ENCODE results near the gene HEATR3.

The HEATR3 gene

DNA sequence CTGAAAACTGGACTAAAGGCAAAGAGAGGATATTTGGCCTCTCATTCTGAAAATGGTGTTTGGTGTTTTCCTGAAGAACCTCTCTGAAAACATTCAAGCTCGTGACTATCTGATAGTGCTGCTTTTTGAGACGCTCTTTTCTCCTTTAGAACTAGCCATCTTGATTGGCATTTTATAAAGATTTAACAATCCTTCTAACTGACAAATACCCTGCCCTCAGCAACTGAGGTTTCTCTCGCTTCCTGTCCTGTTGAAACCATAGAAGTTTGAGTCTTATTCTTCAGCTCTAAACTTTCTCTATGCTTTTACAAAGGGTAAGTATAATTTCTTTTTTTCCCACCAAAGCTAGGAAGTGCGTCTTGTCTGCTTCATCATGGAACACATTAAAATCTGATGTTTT, 27.5 kb upstream of the HEATR3 start:
- no peak overlapping the region for H3K4me3 ChIP-seq (ENCODE audit: low read length)
- no peaks in the 10 kb centered on the region for H3K27me3 ChIP-seq (ENCODE audit: control insufficient read depth, insufficient read depth, low read length)
- H3K9me3 ChIP-seq (ENCODE audit: control insufficient read depth, low read length), result no peaks in the 10 kb centered on the region
- H3K9ac ChIP-seq (ENCODE audit: low read length), result no peak overlapping the region
- peaks cover 35% of the 10 kb centered on the region for H3K4me1 ChIP-seq (ENCODE audit: control insufficient read depth, insufficient read depth, low read length)
- no peaks in the 10 kb centered on the region for H3K36me3 ChIP-seq (ENCODE audit: control insufficient read depth, insufficient read depth, low read length)

DNA sequence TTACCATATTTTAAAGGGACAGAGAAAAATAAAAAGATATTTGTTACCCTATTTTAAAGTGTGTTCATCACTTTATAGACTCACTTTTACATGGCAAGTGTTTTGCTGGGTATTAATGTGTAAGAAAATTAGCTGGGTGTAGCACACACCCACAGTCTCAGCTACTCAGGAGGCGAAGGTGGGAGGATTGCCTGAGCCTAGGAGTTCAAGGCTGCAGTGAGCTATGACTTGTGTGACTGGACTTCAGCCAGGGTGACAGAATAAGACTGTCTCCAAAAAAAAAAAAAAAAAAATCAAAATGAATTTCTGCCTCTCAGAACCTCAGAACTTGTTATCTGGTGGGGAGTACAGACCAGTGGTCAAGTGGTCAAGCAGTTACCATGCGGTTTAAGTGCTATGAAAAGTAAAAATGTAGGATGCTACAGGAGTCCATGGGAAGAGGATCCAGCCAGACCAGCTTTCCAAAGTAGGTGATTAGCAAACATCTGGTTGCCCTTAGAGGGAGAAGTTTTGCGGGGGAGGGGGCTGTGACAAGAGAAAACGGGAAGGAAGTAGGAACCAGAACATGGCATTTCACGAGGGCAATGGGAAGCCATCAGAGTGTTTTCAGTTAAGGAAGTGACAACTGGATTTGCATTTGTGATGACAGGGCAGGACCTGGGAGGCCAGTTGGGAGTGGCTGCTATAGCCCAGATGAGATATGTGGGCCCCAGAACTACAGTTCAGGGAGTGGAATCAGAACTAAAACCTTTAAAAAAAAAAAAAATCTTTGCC, 26.8 kb upstream of the HEATR3 start:
- H3K9me3 ChIP-seq (ENCODE audit: control insufficient read depth, low read length), result no peaks in the 10 kb centered on the region
- H3K4me1 ChIP-seq (ENCODE audit: control insufficient read depth, insufficient read depth, low read length), result peaks cover 35% of the 10 kb centered on the region
- no peaks in the 10 kb centered on the region for H3K36me3 ChIP-seq (ENCODE audit: control insufficient read depth, insufficient read depth, low read length)
- no peak overlapping the region for H3K9ac ChIP-seq (ENCODE audit: low read length)
- no peaks in the 10 kb centered on the region for H3K27me3 ChIP-seq (ENCODE audit: control insufficient read depth, insufficient read depth, low read length)
- no peak overlapping the region for H3K4me3 ChIP-seq (ENCODE audit: low read length)

DNA sequence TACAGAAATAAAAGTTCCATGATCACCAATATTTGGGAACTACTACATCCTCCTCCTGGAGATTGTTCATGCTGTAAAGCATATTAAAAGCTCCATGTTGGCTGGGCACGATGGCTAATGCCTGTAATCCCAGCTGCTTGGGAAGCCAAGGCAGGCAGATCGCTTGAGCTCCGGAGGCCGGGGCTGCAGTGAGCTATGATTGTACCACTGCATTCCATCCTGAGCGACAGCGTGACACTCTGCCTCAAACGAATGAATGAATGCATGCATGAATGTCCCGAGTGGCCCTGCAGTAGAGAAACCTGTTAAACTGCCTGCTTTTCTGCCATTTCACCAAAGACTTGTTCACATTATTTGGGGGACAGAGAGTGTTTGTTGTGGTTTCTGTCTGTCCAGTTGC, 25.8 kb upstream of the HEATR3 start:
- Histone ChIP-seq H3K27me3 (ENCODE audit: control insufficient read depth, insufficient read depth, low read length) (no peaks in the 10 kb centered on the region), H3K9me3 (ENCODE audit: control insufficient read depth, low read length) (no peaks in the 10 kb centered on the region), H3K4me1 (ENCODE audit: control insufficient read depth, insufficient read depth, low read length) (peaks cover 31% of the 10 kb centered on the region), H3K36me3 (ENCODE audit: control insufficient read depth, insufficient read depth, low read length) (no peaks in the 10 kb centered on the region), H3K9ac (ENCODE audit: low read length) (no peak overlapping the region), H3K4me3 (ENCODE audit: low read length) (no peak overlapping the region)

DNA sequence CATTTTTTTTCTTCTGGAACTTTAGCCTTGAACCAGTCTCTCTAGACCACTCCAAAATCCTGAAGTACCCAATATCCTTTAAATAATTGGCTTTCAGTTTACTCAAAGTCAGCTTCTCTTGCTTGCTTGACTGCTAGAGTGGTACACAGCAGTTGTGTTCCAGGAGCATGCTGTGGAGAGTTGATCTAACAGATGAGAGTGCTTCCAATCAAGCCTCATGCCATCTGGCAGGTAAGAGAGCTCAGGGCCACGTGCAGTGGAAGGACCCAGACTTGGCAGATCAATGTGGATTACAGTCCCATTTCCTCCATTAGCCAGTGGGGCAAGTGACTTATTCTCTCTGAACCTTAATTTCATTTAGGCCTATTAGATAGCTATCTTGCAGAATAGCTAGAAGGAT, 25.1 kb upstream of the HEATR3 start:
- Histone ChIP-seq H3K9ac (ENCODE audit: low read length) (no peak overlapping the region), H3K4me3 (ENCODE audit: low read length) (no peak overlapping the region), H3K27me3 (ENCODE audit: control insufficient read depth, insufficient read depth, low read length) (no peaks in the 10 kb centered on the region), H3K9me3 (ENCODE audit: control insufficient read depth, low read length) (no peaks in the 10 kb centered on the region), H3K4me1 (ENCODE audit: control insufficient read depth, insufficient read depth, low read length) (peaks cover 27% of the 10 kb centered on the region), H3K36me3 (ENCODE audit: control insufficient read depth, insufficient read depth, low read length) (no peaks in the 10 kb centered on the region)

DNA sequence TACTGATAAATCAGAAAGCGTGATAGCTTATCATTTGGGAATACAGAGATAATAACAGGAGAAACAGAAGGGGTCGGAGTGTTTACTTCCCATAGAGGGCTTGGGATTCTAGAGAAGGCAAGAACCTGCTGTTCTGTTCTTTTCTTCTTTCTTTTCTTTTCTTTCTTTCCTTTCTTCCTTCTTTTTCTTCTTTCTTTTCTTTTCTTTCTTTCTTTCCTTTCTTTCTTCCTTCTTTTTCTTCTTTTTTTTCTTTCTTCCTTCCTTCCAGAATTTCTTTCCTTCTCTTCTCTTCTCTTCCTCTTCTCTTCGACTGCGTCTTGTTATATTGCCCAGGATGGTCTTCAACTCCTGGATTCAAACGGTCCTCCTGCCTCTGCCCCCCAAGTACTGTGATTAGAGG, 22.4 kb upstream of the HEATR3 start:
- peaks cover 11% of the 10 kb centered on the region for H3K4me1 ChIP-seq (ENCODE audit: control insufficient read depth, insufficient read depth, low read length)
- H3K36me3 ChIP-seq (ENCODE audit: control insufficient read depth, insufficient read depth, low read length), result no peaks in the 10 kb centered on the region
- H3K27me3 ChIP-seq (ENCODE audit: control insufficient read depth, insufficient read depth, low read length), result no peaks in the 10 kb centered on the region
- H3K9ac ChIP-seq (ENCODE audit: low read length), result no peak overlapping the region
- no peak overlapping the region for H3K4me3 ChIP-seq (ENCODE audit: low read length)
- H3K9me3 ChIP-seq (ENCODE audit: control insufficient read depth, low read length), result no peaks in the 10 kb centered on the region

DNA sequence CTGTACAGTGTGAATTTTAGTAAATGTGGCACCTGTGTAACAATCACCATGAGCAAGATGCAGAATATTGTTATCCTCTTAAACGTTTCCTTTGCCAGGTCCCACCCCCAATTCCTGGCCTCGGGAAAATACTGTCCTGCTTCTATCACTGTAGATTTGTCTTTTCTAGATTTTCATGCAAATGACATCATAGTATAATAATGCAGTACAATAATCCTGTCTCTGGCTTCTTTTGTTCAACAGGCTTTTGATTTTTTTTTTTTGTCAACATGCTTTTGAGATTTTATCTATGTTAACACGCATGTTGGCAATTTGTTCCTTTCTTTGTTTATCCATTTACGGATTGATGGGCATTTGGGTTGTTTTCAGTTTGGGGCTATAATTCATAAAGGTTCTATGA, 20.4 kb upstream of the HEATR3 start:
- no peaks in the 10 kb centered on the region for H3K9me3 ChIP-seq (ENCODE audit: control insufficient read depth, low read length)
- H3K36me3 ChIP-seq (ENCODE audit: control insufficient read depth, insufficient read depth, low read length), result no peaks in the 10 kb centered on the region
- no peak overlapping the region for H3K4me3 ChIP-seq (ENCODE audit: low read length)
- no peaks in the 10 kb centered on the region for H3K4me1 ChIP-seq (ENCODE audit: control insufficient read depth, insufficient read depth, low read length)
- no peaks in the 10 kb centered on the region for H3K27me3 ChIP-seq (ENCODE audit: control insufficient read depth, insufficient read depth, low read length)
- no peak overlapping the region for H3K9ac ChIP-seq (ENCODE audit: low read length)

DNA sequence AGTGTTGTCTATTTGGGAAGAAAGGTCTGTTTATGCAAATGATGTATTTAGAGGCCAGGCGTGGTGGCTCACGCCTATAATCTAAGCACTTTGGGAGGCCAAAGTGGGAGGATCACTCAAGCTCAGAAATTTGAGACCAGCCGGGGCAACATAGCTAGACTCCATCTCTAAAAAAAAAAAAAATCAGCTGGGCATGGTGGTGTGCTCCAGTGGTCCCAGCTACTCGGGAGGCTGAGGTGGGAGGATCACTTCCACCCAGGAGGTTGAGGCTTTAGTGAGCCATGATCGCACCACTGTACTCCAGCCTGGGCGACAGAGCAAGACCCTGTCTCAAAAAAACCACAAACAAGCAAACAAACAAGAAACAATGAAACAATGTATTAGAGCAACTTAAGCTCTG, 18.9 kb upstream of the HEATR3 start:
- Histone ChIP-seq H3K36me3 (ENCODE audit: control insufficient read depth, insufficient read depth, low read length) (no peaks in the 10 kb centered on the region), H3K4me3 (ENCODE audit: low read length) (no peak overlapping the region), H3K9ac (ENCODE audit: low read length) (no peak overlapping the region), H3K27me3 (ENCODE audit: control insufficient read depth, insufficient read depth, low read length) (no peaks in the 10 kb centered on the region), H3K4me1 (ENCODE audit: control insufficient read depth, insufficient read depth, low read length) (no peaks in the 10 kb centered on the region), H3K9me3 (ENCODE audit: control insufficient read depth, low read length) (no peaks in the 10 kb centered on the region)

DNA sequence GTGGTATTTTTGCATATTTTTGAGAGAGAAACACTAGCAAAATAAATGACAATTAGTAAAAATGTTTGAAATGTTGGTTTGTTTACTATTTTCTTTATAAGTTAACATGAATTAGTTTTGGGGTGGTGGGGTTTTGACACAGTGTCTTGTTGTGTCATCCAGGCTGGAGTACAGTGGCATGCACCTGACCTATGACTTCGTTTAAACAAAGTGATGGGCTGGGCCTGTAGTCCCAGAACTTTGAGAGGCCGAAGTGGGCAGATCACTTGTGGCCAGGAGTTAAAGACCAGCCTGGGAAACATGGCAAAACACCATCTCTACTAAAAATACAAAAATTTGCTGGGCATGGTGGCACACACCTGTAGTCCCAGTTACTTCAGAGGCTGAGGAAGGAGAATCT, 17.9 kb upstream of the HEATR3 start:
- H3K4me3 ChIP-seq (ENCODE audit: low read length), result no peak overlapping the region
- no peaks in the 10 kb centered on the region for H3K36me3 ChIP-seq (ENCODE audit: control insufficient read depth, insufficient read depth, low read length)

DNA sequence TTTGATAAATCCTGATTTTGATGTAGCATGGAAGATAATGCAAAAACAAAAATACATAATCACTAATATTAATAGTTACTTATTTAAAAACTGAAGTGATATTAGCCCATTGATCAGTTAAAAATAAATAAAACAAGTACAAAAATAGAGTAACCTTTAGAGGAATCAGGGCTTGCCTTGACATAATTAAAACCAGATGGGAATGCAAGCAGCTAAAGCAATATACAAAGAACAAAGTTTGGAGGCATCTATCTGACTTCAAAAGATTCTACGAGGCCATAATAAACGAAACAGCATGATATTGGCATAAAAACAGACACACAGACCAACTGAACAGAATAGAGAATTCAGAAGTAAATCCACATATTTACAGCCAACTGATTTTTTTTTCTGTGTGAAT, 15.0 kb upstream of the HEATR3 start:
- H3K9me3 ChIP-seq (ENCODE audit: control insufficient read depth, low read length), result no peaks in the 10 kb centered on the region

More for the DNA sequence above, 17.9 kb upstream of the HEATR3 start:
- Histone ChIP-seq H3K9ac (ENCODE audit: low read length) (no peak overlapping the region), H3K27me3 (ENCODE audit: control insufficient read depth, insufficient read depth, low read length) (no peaks in the 10 kb centered on the region), H3K9me3 (ENCODE audit: control insufficient read depth, low read length) (no peaks in the 10 kb centered on the region), H3K4me1 (ENCODE audit: control insufficient read depth, insufficient read depth, low read length) (no peaks in the 10 kb centered on the region)

DNA sequence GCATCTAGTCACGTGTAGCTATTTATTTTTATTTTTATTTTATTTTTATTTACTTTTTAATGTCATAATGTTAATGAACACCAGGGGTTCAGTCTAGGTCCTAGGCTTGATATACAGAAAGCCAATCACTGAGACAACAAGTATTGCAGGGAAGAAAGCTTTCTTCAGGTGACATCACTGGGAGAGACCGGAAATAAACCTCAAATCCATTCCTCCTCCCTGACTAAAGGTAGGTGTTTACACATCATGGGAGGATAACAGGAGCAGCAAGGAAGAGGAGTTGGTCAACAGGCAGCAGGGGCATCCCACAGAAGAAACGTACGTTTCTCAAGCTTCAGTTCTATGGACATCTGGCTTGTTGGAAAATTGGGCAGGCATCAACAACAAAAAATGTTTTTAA, 9.5 kb upstream of the HEATR3 start:
- H3K9ac ChIP-seq (ENCODE audit: low read length), result no peak overlapping the region
- H3K36me3 ChIP-seq (ENCODE audit: control insufficient read depth, insufficient read depth, low read length), result no peaks in the 10 kb centered on the region
- no peaks in the 10 kb centered on the region for H3K9me3 ChIP-seq (ENCODE audit: control insufficient read depth, low read length)
- no peaks in the 10 kb centered on the region for H3K4me1 ChIP-seq (ENCODE audit: control insufficient read depth, insufficient read depth, low read length)
- H3K27me3 ChIP-seq (ENCODE audit: control insufficient read depth, insufficient read depth, low read length), result no peaks in the 10 kb centered on the region
- no peak overlapping the region for H3K4me3 ChIP-seq (ENCODE audit: low read length)

More for the DNA sequence above, 15.0 kb upstream of the HEATR3 start:
- Histone ChIP-seq H3K27me3 (ENCODE audit: control insufficient read depth, insufficient read depth, low read length) (no peaks in the 10 kb centered on the region), H3K36me3 (ENCODE audit: control insufficient read depth, insufficient read depth, low read length) (no peaks in the 10 kb centered on the region), H3K4me3 (ENCODE audit: low read length) (no peak overlapping the region), H3K9ac (ENCODE audit: low read length) (no peak overlapping the region), H3K4me1 (ENCODE audit: control insufficient read depth, insufficient read depth, low read length) (no peaks in the 10 kb centered on the region)

DNA sequence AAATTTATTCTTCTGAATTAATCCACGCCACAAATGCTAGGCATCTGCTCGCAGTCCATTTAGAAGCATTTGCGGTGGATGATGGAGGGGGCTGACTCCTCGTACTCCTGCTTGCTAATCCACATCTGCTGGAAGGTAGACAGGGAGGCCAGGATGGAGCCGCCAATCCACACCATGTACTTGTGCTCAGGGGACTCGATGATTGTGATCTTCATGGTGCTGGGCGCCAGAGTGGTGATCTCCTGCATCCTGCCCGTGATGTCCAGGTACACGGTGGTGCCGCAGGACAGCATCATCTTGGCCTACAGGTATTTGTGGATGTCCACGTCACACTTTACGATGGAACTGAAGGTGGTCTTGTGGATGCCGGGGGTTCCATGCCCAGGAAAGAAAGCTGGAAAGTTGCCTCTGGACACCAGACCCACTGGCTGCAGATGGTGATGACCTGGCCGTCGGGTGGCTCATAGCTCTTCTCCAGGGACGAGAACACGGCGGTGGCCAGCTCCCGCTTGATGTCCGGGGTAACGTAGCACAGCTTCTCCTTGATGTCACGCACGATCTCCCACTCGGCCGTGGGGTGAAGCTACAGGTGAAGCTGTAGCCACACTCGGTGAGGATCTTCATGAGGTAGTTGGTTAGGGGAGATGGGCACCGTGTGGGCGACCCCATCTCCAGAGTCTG, 7.5 kb upstream of the HEATR3 start:
- Histone ChIP-seq H3K4me3 (ENCODE audit: low read length) (no peak overlapping the region), H3K9me3 (ENCODE audit: control insufficient read depth, low read length) (no peaks in the 10 kb centered on the region), H3K4me1 (ENCODE audit: control insufficient read depth, insufficient read depth, low read length) (no peaks in the 10 kb centered on the region), H3K36me3 (ENCODE audit: control insufficient read depth, insufficient read depth, low read length) (no peaks in the 10 kb centered on the region), H3K27me3 (ENCODE audit: control insufficient read depth, insufficient read depth, low read length) (no peaks in the 10 kb centered on the region), H3K9ac (ENCODE audit: low read length) (no peak overlapping the region)

DNA sequence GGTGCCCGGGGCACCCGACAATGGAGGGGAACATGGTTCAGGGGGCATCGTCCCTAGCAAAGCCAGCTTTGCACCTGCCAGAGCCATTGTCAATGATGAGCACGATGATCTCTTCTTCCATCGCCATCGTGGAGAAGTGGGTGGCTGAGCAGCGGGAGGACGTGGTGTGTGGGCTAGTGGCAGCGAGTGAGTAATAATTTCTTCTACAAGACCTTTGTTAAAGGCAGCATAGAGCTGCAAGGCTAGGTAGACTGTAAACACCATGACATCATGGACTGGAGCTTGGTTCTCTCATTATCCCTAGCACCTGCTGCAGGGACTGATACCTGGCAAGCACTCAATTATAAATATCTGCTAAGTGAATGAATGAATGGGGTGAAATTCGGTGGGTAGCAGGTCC, 6.7 kb upstream of the HEATR3 start:
- H3K4me1 ChIP-seq (ENCODE audit: control insufficient read depth, insufficient read depth, low read length), result no peaks in the 10 kb centered on the region
- no peaks in the 10 kb centered on the region for H3K27me3 ChIP-seq (ENCODE audit: control insufficient read depth, insufficient read depth, low read length)
- H3K36me3 ChIP-seq (ENCODE audit: control insufficient read depth, insufficient read depth, low read length), result no peaks in the 10 kb centered on the region
- no peak overlapping the region for H3K4me3 ChIP-seq (ENCODE audit: low read length)
- no peak overlapping the region for H3K9ac ChIP-seq (ENCODE audit: low read length)
- H3K9me3 ChIP-seq (ENCODE audit: control insufficient read depth, low read length), result no peaks in the 10 kb centered on the region
